HG02973 (cell line): Measurements from ENCODE around the gene MAP1S.

Experiments
- ATAC-seq: cut with Tn5 transposase; IDR thresholded peaks from one replicate; pipeline ENCODE4 v1.9.1; 2021; ENCODE audit warnings: moderate library complexity; ENCODE audit not compliant: unreplicated experiment

MAP1S gene

DNA sequence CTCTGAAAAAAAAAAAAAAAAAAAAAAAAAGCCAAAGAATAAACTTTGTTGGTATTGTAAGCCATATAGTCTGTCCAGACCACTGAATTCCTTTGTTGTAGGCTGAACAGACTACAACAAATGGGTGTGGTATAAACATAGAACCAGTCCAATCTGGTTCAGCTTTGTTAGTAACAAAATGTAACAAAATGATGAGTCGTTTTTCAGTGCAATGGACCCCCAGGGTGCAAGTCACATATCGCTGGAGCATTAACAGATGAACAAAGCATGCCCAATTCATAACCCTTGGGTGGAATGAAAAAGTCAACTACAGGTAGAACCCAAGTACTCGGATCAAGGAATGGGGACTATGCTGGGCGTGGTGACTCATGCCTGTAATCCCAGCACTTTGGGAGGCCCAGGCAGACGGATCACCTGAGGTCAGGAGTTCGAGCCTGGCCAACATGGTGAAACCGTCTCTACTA, 18.4 kb downstream of the MAP1S start:
- no peak for ATAC-seq

DNA sequence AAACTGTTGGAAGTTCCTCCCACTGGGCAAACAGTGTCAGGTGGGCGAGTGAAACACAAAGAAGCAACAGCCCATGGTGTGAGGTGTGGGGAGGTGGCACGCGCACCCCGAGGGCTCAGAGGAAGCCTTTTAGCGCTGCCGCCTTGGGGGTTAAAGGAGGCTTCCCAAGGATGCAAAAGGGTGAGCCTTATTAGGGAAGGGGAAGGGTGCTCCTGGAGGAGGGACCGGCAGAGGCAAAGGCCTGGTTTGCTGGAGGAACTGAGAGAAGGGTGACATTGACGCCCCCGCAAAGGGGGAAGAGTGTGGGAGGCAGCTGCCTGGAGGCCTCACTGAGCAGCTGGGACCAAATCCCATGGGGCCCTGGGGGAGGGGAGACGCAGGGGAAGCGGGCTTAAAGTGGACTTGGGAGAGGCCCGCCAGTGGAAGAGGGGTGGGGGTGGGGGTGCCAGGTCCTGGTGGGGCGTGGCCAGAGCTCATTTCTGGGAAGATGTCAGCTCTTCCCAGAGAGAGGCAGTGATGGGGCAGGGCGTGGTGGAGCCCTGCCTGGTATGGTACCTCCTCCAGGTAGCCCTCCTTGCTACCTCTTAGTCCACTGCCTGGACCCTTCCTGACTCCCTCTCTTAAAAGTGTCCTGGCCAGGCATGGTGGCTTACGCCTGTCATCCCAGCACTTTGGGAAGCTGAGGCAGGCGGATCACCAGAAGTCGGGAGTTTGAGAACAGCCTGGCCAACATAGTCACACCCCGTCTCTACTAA, 20.0 kb downstream of the MAP1S start:
- no peak for ATAC-seq

GRCh38 chr19:17741456-17741855, 22.2 kb downstream of the MAP1S start:
- no peak for ATAC-seq

GRCh38 chr19:17743874-17744580, 24.7 kb downstream of the MAP1S start:
- no peak for ATAC-seq

- peak; percentile 52 for ATAC-seq
Observed at GRCh38 chr19:17747205-17748098, 28.2 kb downstream of the MAP1S start.

DNA sequence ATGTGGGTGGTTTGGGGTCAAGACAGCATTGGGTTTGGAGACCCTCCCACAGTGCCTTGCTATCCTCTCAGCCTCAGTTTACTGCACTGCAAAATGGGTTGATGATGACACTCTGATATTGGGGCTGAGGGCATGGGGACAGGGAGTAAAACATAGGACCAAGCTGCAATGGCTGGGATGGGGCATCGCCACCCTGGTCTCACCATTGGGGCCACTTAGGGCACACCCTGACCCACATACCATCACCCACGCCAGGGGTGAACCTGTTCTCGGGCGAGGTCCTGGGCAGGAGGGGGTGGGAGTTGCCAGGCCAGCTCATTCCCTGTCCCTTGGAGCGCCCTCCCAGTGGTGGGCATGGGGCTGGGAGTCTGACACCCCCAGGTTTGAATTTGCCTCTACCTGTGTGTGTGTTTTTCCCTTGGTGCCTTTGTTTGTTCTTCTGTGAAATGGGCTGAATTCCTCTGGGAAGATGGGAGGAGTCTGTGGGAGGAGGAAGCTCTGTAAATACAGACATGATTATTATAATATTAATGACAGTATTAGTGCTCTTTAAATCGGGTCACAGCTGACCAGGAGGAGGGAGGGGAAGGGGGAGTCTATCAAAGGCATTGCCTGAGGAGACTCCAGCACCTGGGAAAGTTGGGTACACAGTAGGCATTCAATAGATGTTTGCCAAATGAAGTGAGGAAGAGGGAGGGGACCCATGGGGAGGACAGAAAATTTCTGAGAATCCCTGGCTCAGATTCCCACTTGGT, 29.8 kb downstream of the MAP1S start:
- no peak for ATAC-seq

GRCh38 chr19:17749912-17750317, 30.6 kb downstream of the MAP1S start:
- ATAC-seq = no peak

DNA sequence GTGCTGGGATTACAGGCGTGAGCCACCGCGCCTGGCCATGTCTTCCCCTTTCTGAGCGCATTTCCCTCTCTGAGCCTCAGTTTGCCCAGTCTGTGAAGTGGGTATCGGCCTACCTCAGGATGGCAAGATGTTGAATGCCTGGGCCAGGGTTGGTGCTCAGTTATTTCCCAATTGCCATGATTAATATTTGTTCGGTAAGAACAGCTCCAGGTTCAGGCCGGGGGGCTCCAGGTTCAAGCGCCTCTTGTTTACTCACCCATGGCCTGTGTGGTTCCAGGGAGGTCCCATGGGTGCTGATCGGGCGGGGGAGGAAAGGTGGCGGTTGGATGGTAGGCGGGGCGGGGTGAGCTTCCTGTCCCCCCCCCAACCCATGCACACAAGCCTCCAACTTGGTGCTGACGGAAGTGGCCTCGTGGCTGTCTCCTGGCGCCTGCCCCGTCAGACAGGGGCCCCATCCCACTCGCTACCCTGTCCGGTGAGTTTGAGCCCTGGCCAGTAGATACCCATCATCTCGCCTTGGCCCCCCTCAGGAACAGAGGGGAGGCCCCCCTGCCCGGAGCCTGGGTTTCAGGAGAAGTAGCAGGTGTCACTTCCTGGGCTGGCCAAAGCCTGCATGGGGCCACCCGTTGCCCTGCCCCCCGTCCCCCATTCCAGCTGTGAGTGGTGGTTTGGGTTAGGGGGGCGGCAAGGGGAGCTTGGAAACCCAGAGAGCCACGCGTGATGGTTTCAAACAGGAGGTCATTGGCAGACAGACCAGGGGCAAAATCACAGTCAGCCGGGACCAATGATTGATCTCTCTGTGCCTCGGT, 32.0 kb downstream of the MAP1S start, which contains the start of gene FCHO1:
TSS of gene FCHO1 (plus strand) at position 375 of the 809 bp plus-strand sequence. CDS start 3,688 bp downstream, outside the sequence.
- ATAC-seq = peak; percentile 31

GRCh38 chr19:17751912-17752273, 32.6 kb downstream of the MAP1S start:
- ATAC-seq = no peak

DNA sequence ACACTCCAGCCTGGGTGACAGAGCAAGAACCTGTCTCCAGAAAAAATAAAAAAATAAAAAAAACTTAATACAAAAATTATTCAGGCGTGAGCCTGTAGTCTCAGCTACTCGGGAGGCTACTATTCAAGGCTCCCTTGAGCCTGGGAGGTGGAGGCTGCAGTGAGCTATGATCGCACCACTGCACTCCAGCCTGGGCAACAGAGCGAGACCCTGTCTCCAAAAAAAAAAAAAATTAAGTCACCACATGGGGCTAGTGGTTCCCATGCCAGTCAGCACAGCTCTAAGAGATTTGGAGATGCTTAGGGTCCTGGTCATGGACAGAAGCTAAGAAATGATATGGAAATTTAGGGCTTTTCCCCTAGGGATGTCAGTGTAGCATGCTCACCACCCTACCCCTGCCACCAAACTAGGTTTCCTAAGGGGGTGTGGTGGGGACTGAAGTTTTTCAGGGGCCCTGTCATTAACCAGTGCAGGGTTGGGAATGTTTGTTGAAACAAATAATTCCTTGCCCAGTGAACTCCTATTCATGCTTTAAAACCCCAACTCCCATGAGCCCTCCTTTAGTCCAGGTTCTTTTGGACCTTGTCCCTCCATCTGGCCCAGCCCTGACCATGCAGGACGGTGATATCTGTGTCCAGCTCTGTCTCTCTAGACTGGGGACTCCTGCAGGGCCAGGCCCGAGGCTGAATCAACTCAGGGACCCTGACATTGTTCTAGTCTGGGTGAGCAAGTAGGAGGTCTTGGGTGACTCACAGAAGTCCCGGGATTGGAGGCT, 33.8 kb downstream of the MAP1S start:
- ATAC-seq = no peak

GRCh38 chr19:17753976-17754375, 34.7 kb downstream of the MAP1S start:
- no peak for ATAC-seq

- ATAC-seq = peak; percentile 31
Observed at GRCh38 chr19:17754634-17755442, 35.6 kb downstream of the MAP1S start.

DNA sequence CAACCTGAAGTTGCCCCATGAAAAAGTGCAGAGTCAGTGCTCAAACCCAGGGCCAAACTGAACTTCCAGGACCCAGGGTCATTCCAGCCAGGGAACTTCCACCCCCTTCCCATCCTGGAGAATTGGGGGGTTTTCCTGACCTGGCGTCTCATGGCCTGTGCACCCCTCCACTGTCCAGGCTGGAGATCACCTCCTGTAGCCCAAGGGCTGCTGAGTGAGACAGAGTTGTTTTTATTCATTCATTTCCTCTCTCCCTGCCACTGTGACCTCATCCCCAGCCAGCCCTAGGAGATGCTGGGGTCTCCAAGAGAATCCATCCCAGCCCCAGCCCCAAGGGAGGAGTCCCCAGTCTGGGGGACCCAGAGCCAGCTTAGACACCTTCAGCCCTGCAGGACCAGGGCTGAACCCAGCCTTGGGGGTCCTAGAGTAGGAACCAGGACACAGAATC, 36.2 kb downstream of the MAP1S start:
- ATAC-seq = no peak

GRCh38 chr19:17755977-17756670, 36.8 kb downstream of the MAP1S start:
- ATAC-seq = peak; percentile 27

- no peak for ATAC-seq
Observed at GRCh38 chr19:17757125-17757524, 37.8 kb downstream of the MAP1S start.

- ATAC-seq = no peak
Observed at GRCh38 chr19:17758515-17758914, 39.2 kb downstream of the MAP1S start.

DNA sequence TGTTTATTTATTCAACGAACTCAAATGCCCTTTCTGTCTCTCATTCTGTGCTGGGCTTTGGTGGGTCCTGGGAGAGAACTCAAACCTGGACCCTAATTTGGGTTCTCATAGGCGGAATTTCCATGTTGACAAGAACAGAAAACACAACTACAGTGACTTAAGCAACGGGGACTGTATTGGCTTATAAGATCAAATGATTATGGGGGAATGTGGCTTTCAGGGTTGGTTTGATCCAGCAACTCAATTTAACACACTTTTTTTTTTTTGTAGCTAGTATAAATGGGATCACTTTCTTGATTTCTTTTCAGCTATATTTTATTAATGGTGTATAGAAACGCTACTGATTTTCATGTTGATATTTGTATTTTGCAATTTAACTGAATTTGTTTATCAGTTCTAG, 41.9 kb downstream of the MAP1S start:
- no peak for ATAC-seq
